ENCODE results near the gene CPT1B.

The CPT1B gene

GRCh38 chr22:50605002-50605612 is 26.9 kb upstream of the CPT1B start:
- TF ChIP-seq, protein P1, sequence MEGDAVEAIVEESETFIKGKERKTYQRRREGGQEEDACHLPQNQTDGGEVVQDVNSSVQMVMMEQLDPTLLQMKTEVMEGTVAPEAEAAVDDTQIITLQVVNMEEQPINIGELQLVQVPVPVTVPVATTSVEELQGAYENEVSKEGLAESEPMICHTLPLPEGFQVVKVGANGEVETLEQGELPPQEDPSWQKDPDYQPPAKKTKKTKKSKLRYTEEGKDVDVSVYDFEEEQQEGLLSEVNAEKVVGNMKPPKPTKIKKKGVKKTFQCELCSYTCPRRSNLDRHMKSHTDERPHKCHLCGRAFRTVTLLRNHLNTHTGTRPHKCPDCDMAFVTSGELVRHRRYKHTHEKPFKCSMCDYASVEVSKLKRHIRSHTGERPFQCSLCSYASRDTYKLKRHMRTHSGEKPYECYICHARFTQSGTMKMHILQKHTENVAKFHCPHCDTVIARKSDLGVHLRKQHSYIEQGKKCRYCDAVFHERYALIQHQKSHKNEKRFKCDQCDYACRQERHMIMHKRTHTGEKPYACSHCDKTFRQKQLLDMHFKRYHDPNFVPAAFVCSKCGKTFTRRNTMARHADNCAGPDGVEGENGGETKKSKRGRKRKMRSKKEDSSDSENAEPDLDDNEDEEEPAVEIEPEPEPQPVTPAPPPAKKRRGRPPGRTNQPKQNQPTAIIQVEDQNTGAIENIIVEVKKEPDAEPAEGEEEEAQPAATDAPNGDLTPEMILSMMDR (IDR thresholded peaks at IDR 0.05; ENCODE audit: low read depth, low read length): no peak
- H3K4me3 ChIP-seq (replicated peaks in 1 of 2; ENCODE audit: low read depth in 2 of 2, low read length in 2 of 2): no peak overlapping the region
- no peak for DNase-seq (ENCODE audit: low read depth in 2 of 2)

DNA sequence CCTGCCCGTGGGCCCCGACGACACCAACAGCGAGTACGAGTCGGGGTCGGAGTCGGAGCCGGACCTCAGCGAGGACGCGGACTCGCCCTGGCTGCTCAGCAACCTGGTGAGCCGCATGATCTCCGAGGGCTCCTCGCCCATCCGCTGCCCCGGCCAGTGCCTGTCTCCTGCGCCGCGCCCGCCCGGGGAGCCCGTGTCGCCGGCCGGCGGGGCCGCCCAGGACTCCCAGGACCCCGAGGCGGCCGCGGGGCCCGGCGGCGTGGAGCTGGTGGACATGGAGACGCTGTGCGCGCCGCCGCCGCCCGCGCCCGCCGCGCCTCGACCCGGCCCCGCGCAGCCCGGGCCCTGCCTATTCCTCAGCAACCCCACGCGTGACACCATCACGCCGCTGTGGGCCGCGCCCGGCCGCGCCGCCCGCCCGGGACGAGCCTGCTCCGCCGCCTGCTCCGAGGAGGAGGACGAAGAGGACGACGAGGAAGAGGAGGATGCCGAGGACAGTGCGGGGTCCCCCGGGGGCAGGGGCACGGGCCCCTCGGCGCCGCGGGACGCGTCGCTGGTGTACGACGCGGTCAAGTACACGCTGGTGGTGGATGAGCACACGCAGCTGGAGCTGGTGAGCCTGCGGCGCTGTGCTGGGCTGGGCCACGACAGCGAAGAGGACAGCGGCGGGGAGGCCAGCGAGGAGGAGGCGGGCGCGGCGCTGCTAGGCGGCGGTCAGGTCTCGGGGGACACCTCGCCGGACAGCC is 26.2 kb upstream of the CPT1B start:
- no peak for DNase-seq (ENCODE audit: low read depth in 2 of 2)
- no peak overlapping the region for H3K4me3 ChIP-seq (replicated peaks in 1 of 2; ENCODE audit: low read depth in 2 of 2, low read length in 2 of 2)
- TF ChIP-seq, protein P1 (IDR thresholded peaks at IDR 0.05; ENCODE audit: low read depth, low read length): no peak

- H3K4me3 ChIP-seq (replicated peaks in 1 of 2; ENCODE audit: low read depth in 2 of 2, low read length in 2 of 2): no peak overlapping the region
- no peak for DNase-seq (ENCODE audit: low read depth in 2 of 2)
- TF ChIP-seq, protein P1 (IDR thresholded peaks at IDR 0.05; ENCODE audit: low read depth, low read length): no peak
Measured at GRCh38 chr22:50603511-50604255, 25.5 kb upstream of the CPT1B start.

GRCh38 chr22:50602338-50602700 is 24.1 kb upstream of the CPT1B start:
- H3K4me3 ChIP-seq (replicated peaks in 1 of 2; ENCODE audit: low read depth in 2 of 2, low read length in 2 of 2): no peak overlapping the region
- TF ChIP-seq, protein P1 (IDR thresholded peaks at IDR 0.05; ENCODE audit: low read depth, low read length): no peak
- no peak for DNase-seq (ENCODE audit: low read depth in 2 of 2)

GRCh38 chr22:50601669-50602337 is 23.6 kb upstream of the CPT1B start:
- no peak overlapping the region for H3K4me3 ChIP-seq (replicated peaks in 1 of 2; ENCODE audit: low read depth in 2 of 2, low read length in 2 of 2)
- TF ChIP-seq, protein P1 (IDR thresholded peaks at IDR 0.05; ENCODE audit: low read depth, low read length): no peak
- DNase-seq (ENCODE audit: low read depth in 2 of 2): no peak

DNA sequence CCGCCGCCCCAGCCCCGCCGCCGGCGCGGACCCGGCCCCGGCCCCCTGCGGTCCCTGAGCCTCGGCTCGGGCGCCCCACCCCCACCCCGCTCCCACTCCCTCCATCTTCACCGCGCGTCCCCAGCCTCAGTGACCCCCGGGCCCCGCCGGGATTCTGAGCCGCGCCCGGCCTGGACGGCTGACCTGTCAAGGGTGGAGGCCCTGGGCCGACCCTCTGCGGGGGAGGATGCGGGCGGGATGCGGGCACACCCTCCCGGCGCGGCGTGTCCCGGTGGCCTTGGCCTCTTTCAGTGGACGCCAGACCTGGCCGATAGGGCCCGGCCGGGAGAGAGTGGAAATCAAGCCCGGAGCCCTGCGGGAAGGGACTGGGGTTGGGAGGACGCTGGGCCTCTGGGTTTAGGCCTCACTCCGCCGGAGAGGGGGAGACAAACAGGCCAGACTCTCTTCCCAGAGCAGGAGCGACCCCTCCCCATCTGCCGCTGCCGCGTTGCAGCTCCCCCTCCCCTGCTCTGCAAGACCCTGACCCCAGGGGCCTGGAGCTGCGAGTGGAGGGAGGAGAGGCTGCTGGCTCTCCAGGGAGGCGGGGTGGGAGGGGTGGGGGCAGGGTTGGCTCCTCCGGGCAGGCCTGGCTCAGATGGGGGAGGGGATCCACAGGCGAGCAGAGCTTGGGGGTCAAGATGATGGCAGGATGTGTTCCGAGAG is 22.9 kb upstream of the CPT1B start:
- TF ChIP-seq, protein P1 (IDR thresholded peaks at IDR 0.05; ENCODE audit: low read depth, low read length): no peak
- peak overlapping the region in 1 of 2 donors; percentile 8 for H3K4me3 ChIP-seq (replicated peaks in 1 of 2; ENCODE audit: low read depth in 2 of 2, low read length in 2 of 2)
- no peak for DNase-seq (ENCODE audit: low read depth in 2 of 2)

All from cardiac fibroblast (primary cell).